ENCODE measurements around the gene CLEC16A. TPM values are rescaled to one million over a fixed set of nuclear protein-coding genes. Genes with fewer than 3 reads are reported as not detected.

The CLEC16A gene
- total and polyA plus RNA-seq, 9 of the 15 experiments (the other 6 are each of a cell fraction or from before 2014, with no cell fraction given), result 1.00 to 22.3 (median 10.0) TPM

GRCh38 chr16:11023262-11024039 lies 79.1 kb downstream of the CLEC16A start:
- CTCF ChIA-PET (ENCODE audit: low intra/inter-chr PET ratio), result no interaction called here
- H3K9ac ChIP-seq (ENCODE audit: insufficient read depth in 1 of 2, low read depth in 2 of 2, low read length in 2 of 2), result no peak overlapping the region
- no peak overlapping the region for H3K27ac ChIP-seq (ENCODE audit: extremely low read depth, low read depth, low read length)
- no peak overlapping the region for H3K4me3 ChIP-seq
- POLR2A ChIA-PET, result interaction anchor here (0.8 to 1.0 kb wide), 2 partner anchors 24 to 78 kb away, joined by 3 to 4 read pairs; no protein-coding TSS in a partner anchor
- no peak for FAIRE-seq
- in situ Hi-C loops (cut with MboI), result no loop called here
- H3K27me3 ChIP-seq (ENCODE audit: control insufficient read depth in 2 of 2, insufficient read depth in 2 of 2, low read length in 2 of 2), result no peaks in the 10 kb centered on the region
- no peak for TF ChIP-seq CREBBP (IDR thresholded peaks at IDR 0.05; ENCODE audit: low read depth, low read length)
- no peak for TF ChIP-seq ELF2 (CRISPR knock-in tag; IDR thresholded peaks at IDR 0.05)
- no peak for TF ChIP-seq ZNF79 (CRISPR knock-in tag; IDR thresholded peaks at IDR 0.05; ENCODE audit: low read depth)
- TF ChIP-seq ZNF398 (CRISPR knock-in tag; IDR thresholded peaks at IDR 0.05), result no peak
- no peak for TF ChIP-seq ZSCAN32 (CRISPR knock-in tag; IDR thresholded peaks at IDR 0.05)
- 0 out of 2 replicates have a peak, but pooled peaks cover 4% of the 10 kb centered on the region for H4K20me1 ChIP-seq (replicated peaks; ENCODE audit: control insufficient read depth, insufficient read depth, low read length)
- no peaks in the 10 kb centered on the region for H3K79me2 ChIP-seq (ENCODE audit: control insufficient read depth, insufficient read depth, low read length)
- no peak for ATAC-seq
- no peak overlapping the region for H2AFZ ChIP-seq (ENCODE audit: low read depth, low read length)
- intact Hi-C loops (cut with micrococcal nuclease), result no loop called here
- H3K36me3 ChIP-seq (ENCODE audit: control insufficient read depth, insufficient read depth, low read length), result peaks cover 26% of the 10 kb centered on the region; the same call in 1 of the 3 replicates
- no peaks in the 10 kb centered on the region for H3K9me3 ChIP-seq (replicated peaks; ENCODE audit: control insufficient read depth, insufficient read depth, low read depth, low read length)
- H3K4me2 ChIP-seq (ENCODE audit: insufficient read depth, low read length), result no peak overlapping the region
- H3K9me1 ChIP-seq (ENCODE audit: control insufficient read depth, insufficient read depth, low read length), result no peaks in the 10 kb centered on the region
- no TSS peak for BruUV-seq (replicated peaks)
- 69% methylated on average over 3 of the region's 3 CpGs for WGBS (ENCODE audit: insufficient coverage, low coverage, missing lambda C conversion rate)
- DNase-seq (ENCODE audit: extremely low read depth in 1 of 4, low spot score in 3 of 4), result no peak
- H3K4me1 ChIP-seq (replicated peaks in 1 of 2; ENCODE audit: control insufficient read depth in 2 of 2, insufficient read depth in 2 of 2, low read length in 2 of 2), result peaks cover 3 to 4% of the 10 kb centered on the region in 2 experiments; a peak in 4 of 5 replicates

Measured in K562 (cell line).